ENCODE data around the gene SMIM8. TPM values are rescaled to one million over a fixed set of nuclear protein-coding genes. Genes with fewer than 3 reads are reported as not detected.
"Not testable (repeated sequence)": the region's sequence is repeated elsewhere in the genome, so short reads cannot be mapped to it uniquely, and the experiment has no call there.

SMIM8 gene
- polyA plus RNA-seq, 1 donor: 12.0 TPM

DNA sequence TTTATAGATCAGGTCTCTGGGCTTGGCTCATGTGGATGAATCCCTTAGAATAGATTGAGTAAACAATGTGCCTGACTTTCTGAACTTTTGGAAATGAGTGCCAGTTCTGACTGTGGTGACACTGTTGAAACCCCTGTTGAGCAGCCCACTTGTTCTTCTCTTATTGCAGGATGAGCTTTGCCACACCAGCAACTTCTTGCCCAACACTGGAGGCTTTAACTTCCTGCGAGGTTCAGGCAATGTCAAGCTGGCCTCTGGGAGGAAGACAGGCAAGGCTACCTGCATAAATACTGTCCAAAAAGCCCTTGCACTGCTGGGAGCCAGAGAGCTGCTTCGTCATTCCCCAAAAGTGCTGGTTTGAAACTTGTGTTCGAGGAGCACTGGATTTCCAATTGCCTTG lies 32.8 kb upstream of the SMIM8 start:
- no peak overlapping the region for H3K27ac ChIP-seq (ENCODE audit: low read length)

DNA sequence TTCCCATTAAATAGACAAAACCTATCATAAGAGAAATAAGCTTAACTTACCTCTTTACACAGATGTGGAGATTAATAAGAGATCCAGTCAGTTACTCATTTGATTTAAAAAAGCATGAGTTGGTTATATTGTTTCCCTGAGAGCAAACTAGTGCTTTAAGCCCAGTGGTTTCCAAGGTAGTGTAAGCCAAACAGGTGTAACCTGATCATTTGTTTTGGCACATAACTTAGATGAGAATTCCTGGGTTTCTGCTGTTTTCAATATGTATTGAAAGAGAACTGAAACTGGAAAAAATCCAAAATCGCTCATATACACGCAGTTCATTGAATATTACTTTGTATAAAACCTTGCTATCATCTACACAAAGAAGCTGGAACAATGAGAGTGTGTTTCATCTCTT lies 30.5 kb upstream of the SMIM8 start:
- Histone ChIP-seq H3K27me3 (ENCODE audit: control insufficient read depth, insufficient read depth, low read length) (peaks cover 4% of the 10 kb centered on the region), H3K36me3 (ENCODE audit: control insufficient read depth, insufficient read depth, low read length) (no peaks in the 10 kb centered on the region), H3K4me1 (ENCODE audit: control insufficient read depth, insufficient read depth, low read length) (no peaks in the 10 kb centered on the region), H3K27ac (ENCODE audit: low read length) (no peak overlapping the region), H3K9me3 (ENCODE audit: control insufficient read depth, low read depth, low read length) (no peaks in the 10 kb centered on the region), H3K4me3 (ENCODE audit: low read length) (no peak overlapping the region)
- WGBS (ENCODE audit: insufficient coverage, low lambda C conversion rate): 100% methylated on average over 2 of the region's 2 CpGs
- DNase-seq: no peak

More for the DNA sequence above, 32.8 kb upstream of the SMIM8 start:
- Histone ChIP-seq H3K27me3 (ENCODE audit: control insufficient read depth, insufficient read depth, low read length) (peaks cover 3% of the 10 kb centered on the region), H3K36me3 (ENCODE audit: control insufficient read depth, insufficient read depth, low read length) (no peaks in the 10 kb centered on the region), H3K4me3 (ENCODE audit: low read length) (no peak overlapping the region), H3K9me3 (ENCODE audit: control insufficient read depth, low read depth, low read length) (no peaks in the 10 kb centered on the region), H3K4me1 (ENCODE audit: control insufficient read depth, insufficient read depth, low read length) (no peaks in the 10 kb centered on the region)
- DNase-seq: no peak
- WGBS (ENCODE audit: insufficient coverage, low lambda C conversion rate): no CpG with 5 or more reads among the region's 3 CpGs

DNA sequence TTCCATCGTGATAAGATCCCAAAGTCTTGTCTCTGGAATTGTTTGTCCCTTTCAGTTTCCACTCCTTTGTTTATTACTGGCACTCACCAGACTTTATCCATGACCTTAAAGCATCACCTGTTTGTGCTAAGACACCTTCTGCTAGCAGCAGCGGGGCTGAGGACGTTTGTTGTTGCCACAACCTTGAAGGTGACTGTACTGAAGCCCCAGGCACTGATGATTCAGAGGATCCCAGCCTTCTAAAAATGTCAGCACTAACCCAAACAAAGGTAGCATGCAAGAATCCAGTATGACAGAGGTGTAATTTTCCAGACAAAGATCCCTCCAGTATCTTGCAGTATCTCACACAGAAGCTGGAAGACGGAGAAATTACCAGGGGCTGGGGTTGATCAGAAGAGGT lies 28.9 kb upstream of the SMIM8 start:
- H3K27ac ChIP-seq (ENCODE audit: low read length): no peak overlapping the region
- 100% methylated on average over 2 of the region's 4 CpGs for WGBS (ENCODE audit: insufficient coverage, low lambda C conversion rate)

DNA sequence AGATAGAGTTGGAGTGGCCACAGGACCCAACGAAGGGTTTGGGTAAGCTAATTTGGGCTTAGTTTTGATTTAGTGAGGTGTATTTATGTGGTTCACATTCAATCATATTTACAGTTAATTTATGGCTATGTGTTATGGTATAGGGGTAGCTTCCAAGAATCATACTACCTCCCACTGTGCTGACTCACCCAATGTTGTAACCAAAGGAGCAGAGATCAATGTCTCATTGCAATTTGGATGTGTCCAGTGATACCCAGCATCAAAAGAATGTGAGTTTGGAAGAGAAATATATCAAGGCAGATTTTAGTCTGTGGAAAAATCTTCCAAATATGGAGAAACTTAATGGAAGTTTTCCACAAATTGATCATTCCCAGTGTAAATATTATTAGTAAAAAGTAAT lies 25.3 kb upstream of the SMIM8 start:
- peaks cover 9% of the 10 kb centered on the region for H3K27me3 ChIP-seq (ENCODE audit: control insufficient read depth, insufficient read depth, low read length)
- H3K9me3 ChIP-seq (ENCODE audit: control insufficient read depth, low read depth, low read length): no peaks in the 10 kb centered on the region
- no CpG with 5 or more reads among the region's 1 CpG for WGBS (ENCODE audit: insufficient coverage, low lambda C conversion rate)
- no peak overlapping the region for H3K27ac ChIP-seq (ENCODE audit: low read length)
- H3K4me3 ChIP-seq (ENCODE audit: low read length): no peak overlapping the region
- no peaks in the 10 kb centered on the region for H3K4me1 ChIP-seq (ENCODE audit: control insufficient read depth, insufficient read depth, low read length)
- H3K36me3 ChIP-seq (ENCODE audit: control insufficient read depth, insufficient read depth, low read length): no peaks in the 10 kb centered on the region
- no peak for DNase-seq

More for the DNA sequence above, 28.9 kb upstream of the SMIM8 start:
- H3K9me3 ChIP-seq (ENCODE audit: control insufficient read depth, low read depth, low read length): no peaks in the 10 kb centered on the region
- peaks cover 6% of the 10 kb centered on the region for H3K27me3 ChIP-seq (ENCODE audit: control insufficient read depth, insufficient read depth, low read length)
- no peaks in the 10 kb centered on the region for H3K36me3 ChIP-seq (ENCODE audit: control insufficient read depth, insufficient read depth, low read length)
- H3K4me3 ChIP-seq (ENCODE audit: low read length): no peak overlapping the region
- no peak for DNase-seq
- H3K4me1 ChIP-seq (ENCODE audit: control insufficient read depth, insufficient read depth, low read length): no peaks in the 10 kb centered on the region

DNA sequence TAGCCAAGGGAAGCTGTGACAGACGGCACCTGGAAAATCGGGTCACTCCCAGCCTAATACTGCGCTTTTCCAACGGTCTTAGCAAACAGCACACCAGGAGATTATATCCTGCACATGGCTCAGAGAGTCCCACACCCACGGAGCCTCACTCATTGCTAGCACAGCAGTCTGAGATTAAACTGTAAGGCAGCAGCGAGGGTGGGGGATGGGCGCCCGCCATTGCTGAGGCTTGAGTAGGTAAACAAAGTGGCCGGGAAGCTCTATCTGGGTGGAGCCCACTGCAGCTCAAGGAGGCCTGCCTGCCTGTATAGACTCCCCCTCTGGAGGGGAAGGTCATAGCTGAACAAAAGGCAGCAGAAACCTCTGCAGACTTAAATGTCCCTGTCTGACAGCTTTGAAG lies 21.1 kb upstream of the SMIM8 start:
- not testable (repeated sequence) for H3K27ac ChIP-seq (ENCODE audit: low read length); H3K4me3 ChIP-seq (ENCODE audit: low read length); DNase-seq; H3K9me3 ChIP-seq (ENCODE audit: control insufficient read depth, low read depth, low read length); H3K27me3 ChIP-seq (ENCODE audit: control insufficient read depth, insufficient read depth, low read length); H3K36me3 ChIP-seq (ENCODE audit: control insufficient read depth, insufficient read depth, low read length); H3K4me1 ChIP-seq (ENCODE audit: control insufficient read depth, insufficient read depth, low read length)
- WGBS (ENCODE audit: insufficient coverage, low lambda C conversion rate): no CpG with 5 or more reads among the region's 9 CpGs

DNA sequence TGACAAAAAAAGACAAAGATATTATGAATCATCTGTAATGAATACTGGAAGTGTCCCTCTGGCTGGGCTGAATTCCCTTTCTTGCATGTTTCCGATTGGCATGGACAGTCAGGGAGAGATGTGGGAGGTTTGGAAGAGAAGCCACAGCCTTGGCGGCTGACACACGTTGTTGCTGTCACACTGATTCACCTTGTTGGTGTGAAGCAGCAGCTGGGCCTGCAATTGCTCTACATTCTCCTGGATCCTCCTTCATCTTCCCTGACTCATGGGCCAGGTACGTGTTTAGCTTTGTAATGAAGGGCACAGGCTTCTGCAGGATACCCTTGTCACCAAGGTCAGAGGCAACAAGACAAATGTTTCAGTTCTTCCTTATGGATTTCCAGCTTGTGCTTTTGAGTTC lies 13.4 kb upstream of the SMIM8 start:
- H3K9me3 ChIP-seq (ENCODE audit: control insufficient read depth, low read depth, low read length): no peaks in the 10 kb centered on the region
- no peak overlapping the region for H3K4me3 ChIP-seq (ENCODE audit: low read length)
- no peak for DNase-seq
- no peak overlapping the region for H3K27ac ChIP-seq (ENCODE audit: low read length)
- no peaks in the 10 kb centered on the region for H3K36me3 ChIP-seq (ENCODE audit: control insufficient read depth, insufficient read depth, low read length)
- WGBS (ENCODE audit: insufficient coverage, low lambda C conversion rate): no CpG with 5 or more reads among the region's 4 CpGs
- H3K27me3 ChIP-seq (ENCODE audit: control insufficient read depth, insufficient read depth, low read length): no peaks in the 10 kb centered on the region
- H3K4me1 ChIP-seq (ENCODE audit: control insufficient read depth, insufficient read depth, low read length): no peaks in the 10 kb centered on the region

DNA sequence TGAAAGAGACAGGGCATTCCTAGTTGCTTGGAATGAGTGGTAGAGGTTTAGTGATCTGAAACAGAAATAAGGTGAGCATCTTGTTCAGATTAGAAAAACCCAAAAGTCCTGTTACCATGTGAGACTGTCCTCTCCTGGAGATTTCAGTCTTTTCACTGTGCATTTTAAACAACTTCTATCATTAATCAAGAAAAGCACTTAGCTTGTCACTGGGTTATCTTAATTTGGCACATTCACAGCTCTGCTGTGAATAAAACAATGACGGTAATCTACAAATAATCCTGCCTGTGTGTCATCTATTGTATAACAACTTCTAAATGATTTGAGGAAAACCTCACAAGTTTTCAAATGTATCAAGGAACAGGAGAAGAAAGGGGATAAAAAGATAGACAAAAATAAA lies 9.5 kb upstream of the SMIM8 start:
- Histone ChIP-seq H3K9me3 (ENCODE audit: control insufficient read depth, low read depth, low read length) (no peaks in the 10 kb centered on the region), H3K27me3 (ENCODE audit: control insufficient read depth, insufficient read depth, low read length) (no peaks in the 10 kb centered on the region), H3K36me3 (ENCODE audit: control insufficient read depth, insufficient read depth, low read length) (no peaks in the 10 kb centered on the region), H3K4me3 (ENCODE audit: low read length) (no peak overlapping the region), H3K27ac (ENCODE audit: low read length) (no peak overlapping the region), H3K4me1 (ENCODE audit: control insufficient read depth, insufficient read depth, low read length) (no peaks in the 10 kb centered on the region)
- WGBS (ENCODE audit: insufficient coverage, low lambda C conversion rate): no CpG with 5 or more reads among the region's 1 CpG
- no peak for DNase-seq

DNA sequence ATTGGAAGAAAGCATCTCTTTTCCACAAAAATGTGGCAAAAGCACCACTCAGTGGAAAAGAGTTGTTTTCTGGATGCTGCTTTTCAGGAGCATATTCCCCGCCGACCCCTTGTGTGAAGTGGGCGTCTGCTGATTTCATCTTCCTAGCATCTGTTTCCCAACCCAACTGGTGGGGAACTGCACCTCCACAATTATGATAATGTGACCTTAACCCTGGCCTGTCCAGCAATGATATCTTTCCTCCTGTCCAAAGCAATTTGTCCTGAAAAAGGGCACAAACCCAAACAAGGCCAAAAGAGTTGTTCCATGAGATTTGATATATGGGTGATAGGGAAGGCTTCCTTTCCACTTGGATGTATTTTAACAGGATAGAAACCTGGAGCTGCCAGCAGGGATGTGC lies 7.3 kb upstream of the SMIM8 start:
- no peak overlapping the region for H3K27ac ChIP-seq (ENCODE audit: low read length)
- H3K4me3 ChIP-seq (ENCODE audit: low read length): no peak overlapping the region
- no CpG with 5 or more reads among the region's 3 CpGs for WGBS (ENCODE audit: insufficient coverage, low lambda C conversion rate)
- H3K9me3 ChIP-seq (ENCODE audit: control insufficient read depth, low read depth, low read length): no peaks in the 10 kb centered on the region
- H3K4me1 ChIP-seq (ENCODE audit: control insufficient read depth, insufficient read depth, low read length): no peaks in the 10 kb centered on the region
- no peaks in the 10 kb centered on the region for H3K27me3 ChIP-seq (ENCODE audit: control insufficient read depth, insufficient read depth, low read length)
- no peaks in the 10 kb centered on the region for H3K36me3 ChIP-seq (ENCODE audit: control insufficient read depth, insufficient read depth, low read length)
- no peak for DNase-seq

DNA sequence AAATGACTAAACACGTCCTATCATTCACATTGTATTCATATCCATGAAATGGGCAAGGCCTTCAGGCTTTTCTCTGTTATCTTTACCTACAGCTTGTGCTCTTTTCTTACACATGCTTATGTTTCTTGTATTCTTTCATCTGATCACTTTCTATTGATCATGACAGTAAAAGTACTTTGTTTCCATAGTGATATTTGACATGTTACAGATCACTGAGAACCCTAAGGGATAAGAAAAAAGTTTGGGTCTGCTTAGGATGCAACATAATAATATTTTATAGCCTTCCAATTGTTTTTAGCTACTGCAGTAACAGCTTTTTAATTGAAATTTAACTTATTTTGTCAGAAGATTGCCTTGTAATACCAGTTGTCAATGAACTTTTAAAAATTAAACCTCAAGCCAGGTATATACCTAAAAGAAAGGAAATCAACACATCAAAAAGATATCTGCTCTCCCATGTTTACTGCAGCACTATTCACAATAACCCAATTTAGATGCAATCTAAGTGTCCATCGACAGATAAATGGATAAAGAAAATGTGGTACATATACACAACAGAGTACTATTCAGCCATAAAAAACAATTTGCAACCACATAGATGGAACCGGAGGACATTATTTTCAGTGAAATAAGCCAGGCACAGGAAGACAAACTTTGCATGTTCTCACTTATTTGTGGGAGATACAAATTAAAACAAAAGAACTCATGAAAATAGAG lies 3.0 kb upstream of the SMIM8 start:
- no peak overlapping the region for H3K27ac ChIP-seq (ENCODE audit: low read length)
- H3K36me3 ChIP-seq (ENCODE audit: control insufficient read depth, insufficient read depth, low read length): no peaks in the 10 kb centered on the region
- WGBS (ENCODE audit: insufficient coverage, low lambda C conversion rate): 83% methylated on average over 2 of the region's 3 CpGs
- H3K27me3 ChIP-seq (ENCODE audit: control insufficient read depth, insufficient read depth, low read length): no peaks in the 10 kb centered on the region
- no peaks in the 10 kb centered on the region for H3K9me3 ChIP-seq (ENCODE audit: control insufficient read depth, low read depth, low read length)
- H3K4me1 ChIP-seq (ENCODE audit: control insufficient read depth, insufficient read depth, low read length): no peaks in the 10 kb centered on the region
- no peak overlapping the region for H3K4me3 ChIP-seq (ENCODE audit: low read length)
- DNase-seq: no peak

DNA sequence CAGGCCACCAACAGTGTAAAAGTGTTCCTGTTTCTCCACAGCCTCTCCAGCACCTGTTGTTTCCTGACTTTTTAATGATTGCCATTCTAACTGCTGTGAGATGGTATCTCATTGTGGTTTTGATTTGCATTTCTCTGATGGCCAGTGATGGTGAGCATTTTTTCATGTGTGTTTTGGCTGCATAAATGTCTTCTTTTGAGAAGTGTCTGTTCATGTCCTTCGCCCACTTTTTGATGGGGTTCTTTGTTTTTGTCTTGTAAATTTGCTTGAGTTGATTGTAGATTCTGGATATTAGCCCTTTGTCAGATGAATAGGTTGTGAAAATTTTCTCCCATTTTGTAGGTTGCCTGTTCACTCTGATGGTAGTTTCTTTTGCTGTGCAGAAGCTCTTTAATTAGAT lies 1.5 kb downstream of the SMIM8 start:
- H3K27me3 ChIP-seq (ENCODE audit: control insufficient read depth, insufficient read depth, low read length); H3K36me3 ChIP-seq (ENCODE audit: control insufficient read depth, insufficient read depth, low read length); H3K4me3 ChIP-seq (ENCODE audit: low read length); H3K4me1 ChIP-seq (ENCODE audit: control insufficient read depth, insufficient read depth, low read length); H3K27ac ChIP-seq (ENCODE audit: low read length); H3K9me3 ChIP-seq (ENCODE audit: control insufficient read depth, low read depth, low read length); DNase-seq: not testable (repeated sequence)
- no CpG with 5 or more reads among the region's 1 CpG for WGBS (ENCODE audit: insufficient coverage, low lambda C conversion rate)

DNA sequence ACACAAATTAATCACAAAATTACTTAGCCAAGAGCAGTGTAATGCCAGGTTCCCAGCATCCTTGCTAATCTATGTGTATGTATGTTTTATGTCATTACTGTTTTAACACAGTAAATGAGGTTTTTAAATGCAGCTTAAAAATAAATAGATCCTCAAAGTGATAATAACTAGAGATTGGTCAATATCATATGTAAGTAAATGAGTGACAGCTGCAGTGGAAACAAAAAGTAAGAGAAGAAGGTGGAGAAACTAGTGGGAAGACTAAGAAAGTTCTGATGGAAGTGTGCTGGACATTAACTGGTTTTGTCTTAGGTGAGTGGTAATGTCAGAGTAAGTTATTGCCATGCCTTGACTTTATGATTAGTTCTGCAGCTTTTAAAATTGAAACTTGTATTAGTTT lies 8.6 kb downstream of the SMIM8 start:
- no peaks in the 10 kb centered on the region for H3K36me3 ChIP-seq (ENCODE audit: control insufficient read depth, insufficient read depth, low read length)
- no peaks in the 10 kb centered on the region for H3K27me3 ChIP-seq (ENCODE audit: control insufficient read depth, insufficient read depth, low read length)
- no peak for DNase-seq
- H3K4me3 ChIP-seq (ENCODE audit: low read length): no peak overlapping the region
- no peak overlapping the region for H3K27ac ChIP-seq (ENCODE audit: low read length)
- no peaks in the 10 kb centered on the region for H3K9me3 ChIP-seq (ENCODE audit: control insufficient read depth, low read depth, low read length)
- H3K4me1 ChIP-seq (ENCODE audit: control insufficient read depth, insufficient read depth, low read length): no peaks in the 10 kb centered on the region

All from large intestine (tissue), 3 donors.